Body of pancreas (tissue), 4 donors: ENCODE measurements around the gene DHX8.
"Not testable (repeated sequence)": the region's sequence is repeated elsewhere in the genome, so short reads cannot be mapped to it uniquely, and the experiment has no call there.

Experiments
- CTCF ChIP-seq, 7 experiments: fragments of 450-650 bp in 4 of 7; fragments of 200-600 bp in 3 of 7; sonication (generic) in 3 of 7; IDR thresholded peaks; one replicate each; pipeline ENCODE4 v1.5.1; 2016 to 2019; ENCODE audit warnings: antibody characterized with exemption in 7 of 7
- POLR2A ChIP-seq, 3 donors: fragments of 450-650 bp; IDR thresholded peaks; one replicate each; pipeline ENCODE4 v1.6.1; 2016; ENCODE audit warnings: antibody characterized with exemption in 3 of 3, mild to moderate bottlenecking in 2 of 3

GRCh38 chr17:43511199-43511598 is 27.4 kb downstream of the DHX8 start:
- not testable (repeated sequence) for TF ChIP-seq CTCF, POLR2A (IDR thresholded peaks at IDR 0.05)
